Thoracic aorta (tissue), 2 donors: Measurements from ENCODE around the gene CHPF2. TPM values are rescaled to one million over a fixed set of nuclear protein-coding genes. Genes with fewer than 3 reads are reported as not detected.
A peak's percentile ranks its signal among the peaks of the same experiment; 100 is the strongest.

Experiments used
- ATAC-seq: fragments of 150-250 bp; one replicate; pipeline ENCODE4 v1.8.0; 2017; ENCODE audit warnings: low read depth; ENCODE audit not compliant: insufficient number of reproducible peaks, low FRiP score
- DNase-seq: peaks from one replicate; pipeline ENCODE4 v3.0.0-alpha.2; 2020; ENCODE audit warnings: low spot score
- H3K27ac ChIP-seq, 2 donors: fragments of 200-600 bp; sonication (generic); 1 replicate in 1 of 2; 2 replicates in 1 of 2; pipeline ENCODE4 v1.5.1; 2016; ENCODE audit warnings: mild to moderate bottlenecking in 2 of 2, moderate library complexity in 2 of 2
- H3K27me3 ChIP-seq: fragments of 200-600 bp; sonication (generic); replicated peaks from 2 replicates; pipeline ENCODE4 v1.6.0; 2016; ENCODE audit warnings: mild to moderate bottlenecking; ENCODE audit not compliant: insufficient read depth
- H3K36me3 ChIP-seq: fragments of 200-600 bp; sonication (generic); one replicate; pipeline ENCODE4 v1.5.1; 2016
- H3K4me1 ChIP-seq, 2 donors: fragments of 200-600 bp; sonication (generic); 1 replicate in 1 of 2; 2 replicates in 1 of 2; pipeline versions ENCODE4 v1.5.1 to v1.6.0; 2016; ENCODE audit warnings: low read depth in 2 of 2, mild to moderate bottlenecking in 1 of 2; ENCODE audit not compliant: control insufficient read depth in 1 of 2
- H3K4me3 ChIP-seq: fragments of 200-600 bp; sonication (generic); 2 replicates; pipeline ENCODE4 v1.5.1; 2016; ENCODE audit warnings: mild to moderate bottlenecking
- H3K9me3 ChIP-seq: fragments of 200-600 bp; sonication (generic); 2 replicates; pipeline ENCODE4 v1.5.1; 2016
- total RNA-seq, 2 donors: library from RNA; depleted of rRNA; stranded (reverse); fragments of >200 nt; gene quantifications; one replicate each; pipeline versions ENCODE4 v1.1.0 to v1.2.3, GENCODE V29; 2016
- TF ChIP-seq, protein P1 (sequence below): fragments of 200-600 bp; sonication (generic); IDR thresholded peaks from one replicate; pipeline ENCODE4 v1.5.1; 2019; ENCODE audit warnings: antibody characterized with exemption

The CHPF2 gene
- total RNA-seq, 2 donors from 2014 or later: 78.9 to 85.3 TPM

DNA sequence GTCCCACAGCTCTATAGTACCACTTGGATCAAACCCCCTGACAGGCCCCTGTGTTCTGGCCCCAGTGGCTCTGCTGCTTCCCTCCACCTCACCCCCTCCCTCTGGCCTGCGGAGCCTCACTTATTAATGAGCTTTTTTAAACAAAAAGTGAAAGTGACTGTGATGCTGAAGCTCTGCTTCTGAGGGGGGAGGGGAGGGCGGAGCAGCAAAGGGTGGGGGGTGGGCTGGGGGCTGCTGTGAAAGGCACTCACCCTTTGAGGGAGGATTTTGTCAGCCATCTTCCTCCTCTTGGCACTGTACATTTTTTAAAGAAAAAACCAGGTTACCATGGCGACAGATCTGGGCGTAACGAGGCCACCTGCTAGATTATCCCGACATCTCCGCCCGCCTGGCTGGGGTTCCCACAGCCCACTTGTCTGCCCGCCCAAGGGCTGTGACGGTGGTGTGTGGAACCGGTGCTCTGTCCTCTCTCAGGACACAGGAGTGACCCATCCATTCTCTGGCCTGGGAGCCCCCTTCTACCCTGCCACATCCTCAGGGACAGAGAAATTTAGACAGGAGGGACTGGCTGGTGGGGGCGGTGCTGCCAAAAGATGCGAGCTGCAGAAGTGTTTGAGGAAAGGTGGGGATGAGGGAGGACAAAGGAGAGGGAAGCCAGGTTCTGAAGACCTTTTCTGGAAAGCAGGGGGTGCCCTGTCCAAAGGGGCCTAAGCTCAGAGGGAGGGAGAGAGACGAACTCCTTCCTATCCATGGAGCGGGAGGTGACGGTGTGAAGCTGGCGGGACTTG is 11.3 kb downstream of the CHPF2 start:
- H3K36me3 ChIP-seq: peaks cover 23% of the 10 kb centered on the region
- TF ChIP-seq, protein P1, sequence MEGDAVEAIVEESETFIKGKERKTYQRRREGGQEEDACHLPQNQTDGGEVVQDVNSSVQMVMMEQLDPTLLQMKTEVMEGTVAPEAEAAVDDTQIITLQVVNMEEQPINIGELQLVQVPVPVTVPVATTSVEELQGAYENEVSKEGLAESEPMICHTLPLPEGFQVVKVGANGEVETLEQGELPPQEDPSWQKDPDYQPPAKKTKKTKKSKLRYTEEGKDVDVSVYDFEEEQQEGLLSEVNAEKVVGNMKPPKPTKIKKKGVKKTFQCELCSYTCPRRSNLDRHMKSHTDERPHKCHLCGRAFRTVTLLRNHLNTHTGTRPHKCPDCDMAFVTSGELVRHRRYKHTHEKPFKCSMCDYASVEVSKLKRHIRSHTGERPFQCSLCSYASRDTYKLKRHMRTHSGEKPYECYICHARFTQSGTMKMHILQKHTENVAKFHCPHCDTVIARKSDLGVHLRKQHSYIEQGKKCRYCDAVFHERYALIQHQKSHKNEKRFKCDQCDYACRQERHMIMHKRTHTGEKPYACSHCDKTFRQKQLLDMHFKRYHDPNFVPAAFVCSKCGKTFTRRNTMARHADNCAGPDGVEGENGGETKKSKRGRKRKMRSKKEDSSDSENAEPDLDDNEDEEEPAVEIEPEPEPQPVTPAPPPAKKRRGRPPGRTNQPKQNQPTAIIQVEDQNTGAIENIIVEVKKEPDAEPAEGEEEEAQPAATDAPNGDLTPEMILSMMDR: no peak
- DNase-seq (no peak), ATAC-seq (no peak)
- H3K27ac ChIP-seq: no peak overlapping the region
- H3K27me3 ChIP-seq: no peaks in the 10 kb centered on the region
- H3K4me3 ChIP-seq: no peak overlapping the region
- peaks cover 31 to 40% of the 10 kb centered on the region in 2 donors for H3K4me1 ChIP-seq
- no peaks in the 10 kb centered on the region for H3K9me3 ChIP-seq

DNA sequence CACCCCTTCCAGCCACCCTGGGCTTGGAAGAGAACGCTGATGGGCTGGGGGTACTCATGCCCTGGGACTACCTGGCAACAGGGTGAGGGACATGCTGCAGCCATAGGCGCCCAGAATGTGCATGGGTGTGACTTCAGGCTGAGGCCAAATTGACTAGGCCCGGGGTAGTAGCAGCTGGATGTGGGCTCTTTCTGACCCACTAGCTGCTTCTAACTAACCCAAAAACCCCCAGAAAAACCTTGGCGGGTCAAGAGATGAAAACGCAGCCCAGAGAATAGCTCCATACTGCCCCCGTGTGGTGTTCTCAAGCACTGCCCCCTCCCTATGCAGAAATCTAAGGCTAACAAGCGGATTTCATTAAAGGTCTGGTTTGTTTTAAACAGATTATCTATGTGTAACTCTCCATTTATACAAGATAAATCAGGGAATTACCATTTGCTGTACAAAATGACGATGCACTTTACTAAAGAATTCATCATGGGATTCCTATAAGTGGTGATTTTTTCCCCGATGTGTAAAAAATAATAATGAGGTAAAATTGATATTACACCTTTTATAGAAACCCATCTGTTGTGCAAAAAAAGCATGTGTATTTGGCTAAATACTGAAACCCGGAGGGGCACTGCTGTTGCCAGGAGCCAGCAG is 12.0 kb downstream of the CHPF2 start:
- Histone ChIP-seq H3K4me1 (peaks cover 31 to 43% of the 10 kb centered on the region in 2 donors), H3K27ac (no peak overlapping the region), H3K4me3 (peak overlapping the region; percentile 89), H3K36me3 (peaks cover 19% of the 10 kb centered on the region), H3K9me3 (no peaks in the 10 kb centered on the region), H3K27me3 (no peaks in the 10 kb centered on the region)
- DNase-seq (no peak), ATAC-seq (no peak)
- TF ChIP-seq, protein P1: peak; percentile 84

DNA sequence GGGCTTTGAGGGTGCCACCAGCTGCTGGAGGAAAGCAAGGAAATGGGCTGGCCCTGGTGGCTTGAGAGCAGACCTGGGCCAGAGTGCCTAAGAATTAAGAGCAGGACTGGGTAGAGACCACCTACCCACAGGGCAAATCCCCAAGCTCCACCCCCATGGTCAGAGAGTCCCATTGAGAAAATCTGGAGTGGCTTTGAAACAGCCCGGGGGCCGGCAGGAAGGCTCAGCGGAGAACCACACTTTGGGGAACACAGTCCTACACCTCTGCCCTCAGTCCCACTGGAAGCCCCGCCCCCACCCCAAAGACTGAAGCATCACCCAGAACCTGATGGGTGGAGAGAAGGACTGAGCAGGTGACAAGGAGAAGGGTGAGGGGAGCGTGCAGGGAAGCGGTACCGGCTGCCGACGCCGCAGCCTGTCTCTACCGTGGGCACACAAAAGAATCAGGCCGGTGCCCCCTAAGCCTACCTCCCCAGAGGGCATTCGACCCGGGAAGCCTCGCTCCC is 12.6 kb downstream of the CHPF2 start:
- no peak for DNase-seq
- Histone ChIP-seq H3K27ac (peak overlapping the region; percentile 96 to 99), H3K36me3 (peaks cover 13% of the 10 kb centered on the region), H3K4me1 (peaks cover 31 to 49% of the 10 kb centered on the region in 2 donors), H3K27me3 (no peaks in the 10 kb centered on the region), H3K4me3 (peak overlapping the region; percentile 89), H3K9me3 (no peaks in the 10 kb centered on the region)
- TF ChIP-seq, protein P1: no peak
- no peak for ATAC-seq

DNA sequence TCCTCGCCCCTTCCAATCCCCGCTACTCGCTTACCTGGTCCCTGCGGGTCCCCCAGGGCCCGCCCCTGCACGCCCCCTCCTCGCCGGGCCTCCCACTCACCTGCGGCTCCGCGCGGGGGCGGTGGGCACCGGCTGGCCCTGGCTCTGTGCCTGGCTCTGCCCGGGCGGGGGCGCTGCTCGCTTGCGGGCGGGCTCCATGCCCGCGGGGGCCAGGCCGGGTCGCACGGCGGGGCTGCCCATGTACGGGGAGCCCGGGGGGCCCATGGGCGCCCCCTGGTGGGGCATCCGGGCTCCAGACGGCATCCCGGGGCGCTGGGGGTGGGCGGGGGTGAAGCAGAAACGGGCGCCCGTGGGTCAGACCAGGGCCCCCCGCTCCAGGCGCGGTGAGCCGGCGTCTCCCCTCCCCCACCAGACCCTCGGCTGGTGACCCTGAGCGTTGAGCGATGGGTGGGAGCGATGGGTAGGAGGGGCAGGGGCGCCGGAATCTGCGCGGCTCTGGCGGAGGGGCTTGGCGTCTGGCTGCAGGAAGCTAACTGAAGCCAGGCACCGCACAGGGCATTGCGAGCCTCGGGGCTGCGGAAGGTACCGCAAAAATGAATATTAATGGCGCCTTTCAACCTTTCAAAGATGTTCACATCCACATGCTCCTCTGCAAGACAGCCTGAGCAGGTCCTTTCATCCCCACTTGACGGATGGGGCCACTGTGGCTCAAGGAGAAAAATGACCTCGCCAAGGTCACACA is 13.2 kb downstream of the CHPF2 start:
- ATAC-seq (no peak), DNase-seq (no peak)
- H3K9me3 ChIP-seq: no peaks in the 10 kb centered on the region
- peaks cover 38 to 55% of the 10 kb centered on the region in 2 donors for H3K4me1 ChIP-seq
- TF ChIP-seq, protein P1: peak; percentile 74
- peak overlapping the region; percentile 89 for H3K4me3 ChIP-seq
- peak overlapping the region; percentile 96 to 99 for H3K27ac ChIP-seq
- H3K27me3 ChIP-seq: no peaks in the 10 kb centered on the region
- H3K36me3 ChIP-seq: peaks cover 9% of the 10 kb centered on the region
